HG03139 (cell line): ENCODE results near the gene VWA5B2.

Source experiments
- ATAC-seq: cut with Tn5 transposase; IDR thresholded peaks from one replicate; pipeline ENCODE4 v1.9.1; 2021; ENCODE audit not compliant: unreplicated experiment

VWA5B2 gene

DNA sequence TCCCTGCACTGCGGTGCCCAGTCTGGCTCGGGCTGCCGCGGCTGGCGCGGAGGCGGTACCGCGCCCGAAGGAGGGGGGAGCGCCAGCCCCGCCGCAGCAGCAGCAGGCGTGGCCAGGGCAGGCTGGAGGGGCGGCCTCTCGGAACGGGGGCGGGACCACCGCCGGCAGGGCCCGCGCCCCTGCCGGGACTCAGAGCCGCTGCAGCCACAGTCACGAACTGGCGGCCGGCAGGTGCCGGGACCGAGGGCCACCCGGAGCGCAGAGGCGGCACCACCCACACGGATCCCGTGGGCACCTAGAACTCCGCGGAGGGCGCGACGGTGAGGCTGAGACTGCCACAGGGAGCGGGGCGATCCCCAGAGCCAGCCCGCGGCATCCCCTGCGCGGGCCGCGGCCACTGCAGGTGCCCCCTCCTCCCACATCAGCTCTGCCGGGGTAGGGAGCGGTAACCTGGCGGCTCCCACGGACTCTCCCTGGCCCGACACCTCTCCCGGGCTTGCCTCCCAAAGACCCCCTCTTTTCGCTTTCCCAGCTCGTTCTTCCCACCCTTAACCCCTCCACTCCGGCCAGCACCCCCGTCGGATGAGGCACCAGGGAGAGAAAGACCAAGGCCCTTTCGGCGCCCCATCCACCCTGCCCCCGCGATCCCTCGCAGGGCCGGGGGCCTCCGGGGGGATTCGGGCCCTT, at the start of gene VWA5B2:
Gene VWA5B2 (plus strand): TSS at position 192 of the 687 bp plus-strand sequence. CDS start 944 bp downstream, outside the sequence.
- peak; percentile 75 for ATAC-seq

DNA sequence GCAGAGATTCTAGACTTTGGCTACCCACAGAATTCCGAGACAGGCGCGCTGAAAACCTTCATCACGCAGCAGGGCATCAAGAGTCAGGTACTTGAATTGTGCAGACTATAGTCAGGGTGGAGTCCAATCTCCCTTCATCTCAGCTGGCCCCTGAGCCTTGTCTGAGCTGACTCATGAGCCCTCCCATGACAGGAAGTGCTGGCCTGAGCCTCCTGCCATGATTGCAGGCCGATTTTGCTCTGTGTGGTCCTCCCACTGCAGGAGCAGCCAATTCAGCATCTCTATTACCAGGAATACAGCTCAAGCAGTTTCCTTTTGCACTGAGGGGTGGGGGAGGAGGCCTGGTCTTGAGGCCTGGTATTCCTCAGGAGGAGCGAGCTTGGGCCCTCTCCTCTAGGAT, 49.2 kb upstream of the VWA5B2 start:
- no peak for ATAC-seq

DNA sequence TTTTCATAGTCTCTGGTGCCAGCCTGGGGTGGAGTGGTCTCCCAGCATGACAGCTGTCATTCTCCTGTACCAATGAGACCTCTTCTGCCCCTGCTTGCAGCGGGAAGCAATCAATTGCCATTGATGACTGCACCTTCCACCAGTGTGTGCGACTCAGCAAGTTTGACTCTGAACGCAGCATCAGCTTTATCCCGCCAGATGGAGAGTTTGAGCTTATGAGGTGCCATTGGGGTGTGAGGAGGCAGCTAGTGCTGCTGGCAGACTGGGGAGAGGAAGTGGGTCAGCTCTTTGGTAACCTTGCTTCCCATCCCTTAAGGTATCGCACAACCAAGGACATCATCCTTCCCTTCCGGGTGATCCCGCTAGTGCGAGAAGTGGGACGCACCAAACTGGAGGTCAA, 47.8 kb upstream of the VWA5B2 start:
- no peak for ATAC-seq

DNA sequence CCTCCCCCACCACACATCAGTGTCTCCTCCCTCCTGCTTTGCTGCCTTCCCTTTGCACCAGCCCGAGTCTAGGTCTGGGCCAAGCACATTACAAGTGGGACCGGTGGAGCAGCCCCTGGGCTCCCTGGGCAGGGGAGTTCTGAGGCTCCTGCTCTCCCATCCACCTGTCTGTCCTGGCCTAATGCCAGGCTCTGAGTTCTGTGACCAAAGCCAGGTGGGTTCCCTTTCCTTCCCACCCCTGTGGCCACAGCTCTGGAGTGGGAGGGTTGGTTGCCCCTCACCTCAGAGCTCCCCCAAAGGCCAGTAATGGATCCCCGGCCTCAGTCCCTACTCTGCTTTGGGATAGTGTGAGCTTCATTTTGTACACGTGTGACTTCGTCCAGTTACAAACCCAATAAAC, 45.7 kb upstream of the VWA5B2 start:
- ATAC-seq, result no peak

DNA sequence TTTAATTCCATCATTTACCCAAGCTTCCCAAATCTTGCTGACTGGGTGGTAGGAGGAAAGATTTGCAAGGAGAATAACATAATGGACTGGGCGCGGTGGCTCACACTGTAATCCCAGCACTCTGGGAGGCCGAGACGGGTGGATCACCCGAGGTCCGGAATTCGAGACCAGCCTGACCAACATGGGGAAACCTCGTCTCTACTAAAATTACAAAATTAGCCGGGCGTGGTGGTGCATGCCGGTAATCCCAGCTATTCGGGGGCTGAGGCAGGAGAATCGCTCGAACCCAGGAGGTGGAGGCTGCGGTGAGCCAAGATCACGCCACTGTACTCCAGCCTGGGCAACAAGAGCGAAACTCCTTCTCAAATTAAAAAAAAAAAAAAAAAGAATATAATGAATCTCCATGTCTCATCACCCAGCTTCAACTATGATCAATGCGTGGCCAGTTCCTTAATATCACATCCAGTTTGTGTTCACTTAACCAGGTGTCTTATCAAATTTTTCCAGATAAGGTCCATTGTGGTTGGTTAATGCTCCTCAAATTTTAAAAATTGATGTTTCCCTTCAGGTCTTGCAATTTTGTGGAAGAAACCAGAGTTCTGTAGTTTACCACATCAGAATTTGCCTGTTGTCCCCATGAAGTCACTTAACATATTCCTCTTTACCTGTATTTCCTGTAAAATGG, 44.7 kb upstream of the VWA5B2 start:
- no peak for ATAC-seq

DNA sequence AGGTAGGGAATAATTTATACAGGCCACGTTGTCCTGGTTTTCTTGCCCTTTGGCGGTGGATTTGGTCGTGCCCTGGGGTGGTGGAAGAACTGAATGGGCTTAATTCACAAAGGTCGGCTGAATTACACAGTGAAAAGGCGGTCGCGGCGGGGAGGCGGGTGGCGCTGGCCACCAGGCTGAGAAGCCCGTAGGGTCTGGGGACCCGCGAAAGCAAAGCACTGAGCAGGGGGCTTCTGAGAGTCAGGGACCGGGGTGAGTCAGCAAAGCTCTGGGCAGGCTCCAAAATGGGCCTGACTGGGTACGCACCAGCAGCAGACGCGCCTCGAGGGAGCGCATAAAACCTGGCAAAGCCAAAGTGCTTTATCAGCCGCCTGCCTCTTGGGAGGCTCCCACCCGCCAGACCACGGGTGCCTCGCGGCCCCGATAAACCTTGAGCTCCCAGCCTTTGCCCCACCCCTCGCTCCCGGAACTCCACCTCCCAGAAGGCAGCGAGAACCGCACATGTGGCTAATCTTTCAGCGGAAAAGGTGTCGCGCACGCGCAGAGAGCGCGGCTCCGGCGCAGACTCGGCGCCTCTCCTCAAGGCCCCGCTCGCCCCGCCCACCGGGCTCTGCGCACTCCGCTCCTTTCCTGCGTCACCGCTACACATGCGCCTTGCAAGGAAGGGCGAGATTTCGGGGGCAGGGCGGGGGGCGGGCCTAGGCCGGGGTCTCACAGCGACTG, 43.8 kb upstream of the VWA5B2 start:
- ATAC-seq, result peak; percentile 90

DNA sequence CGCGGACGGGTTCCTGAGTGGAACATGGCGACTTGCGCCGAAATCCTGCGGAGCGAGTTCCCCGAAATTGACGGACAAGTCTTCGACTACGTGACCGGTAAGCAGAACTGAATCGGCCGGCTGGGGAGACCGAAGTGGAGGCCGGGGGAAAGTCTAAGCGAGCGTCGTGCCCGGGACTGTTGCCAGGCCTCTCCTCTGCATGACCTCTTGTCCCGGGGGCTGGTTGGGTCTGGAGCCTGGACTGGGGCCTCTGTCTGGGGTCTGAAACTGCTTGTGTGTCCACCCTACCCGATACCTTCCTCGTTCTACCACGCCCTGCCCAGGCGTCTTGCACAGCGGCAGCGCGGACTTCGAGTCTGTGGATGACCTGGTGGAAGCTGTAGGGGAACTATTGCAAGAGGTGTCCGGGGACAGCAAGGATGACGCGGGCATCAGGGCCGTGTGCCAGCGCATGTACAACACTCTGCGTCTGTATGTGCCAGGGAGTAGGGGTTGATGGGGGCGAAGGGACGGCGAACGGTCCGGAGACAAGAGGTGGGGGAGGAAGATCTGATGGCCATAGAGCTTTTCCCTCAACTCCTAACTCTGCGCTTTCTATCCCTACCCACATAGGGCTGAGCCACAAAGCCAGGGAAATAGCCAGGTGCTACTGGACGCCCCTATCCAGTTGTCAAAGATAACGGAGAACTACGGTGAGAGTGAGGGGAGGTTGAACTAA, 43.0 kb upstream of the VWA5B2 start, which contains the start of gene ABCF3:
Gene ABCF3 (plus strand): TSS at position 16 of the 718 bp plus-strand sequence. CDS start 9 bp downstream, at position 25.
- peak; percentile 10 for ATAC-seq

DNA sequence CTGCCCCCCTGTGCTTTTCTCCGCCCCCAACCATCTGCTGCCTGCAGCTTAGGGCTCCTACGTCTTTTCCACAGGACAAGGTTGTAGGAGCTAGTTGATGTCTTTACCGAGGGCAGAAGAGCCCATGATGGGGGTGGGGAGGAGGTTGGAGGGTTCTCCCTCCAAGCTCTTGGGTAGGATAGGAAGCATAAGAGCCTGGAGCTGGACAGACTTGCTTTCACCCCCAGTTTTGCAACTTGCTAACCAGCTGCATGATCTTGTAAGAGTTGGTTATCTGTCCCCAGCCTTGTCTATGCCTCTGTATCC, 42.5 kb upstream of the VWA5B2 start:
- ATAC-seq, result no peak

DNA sequence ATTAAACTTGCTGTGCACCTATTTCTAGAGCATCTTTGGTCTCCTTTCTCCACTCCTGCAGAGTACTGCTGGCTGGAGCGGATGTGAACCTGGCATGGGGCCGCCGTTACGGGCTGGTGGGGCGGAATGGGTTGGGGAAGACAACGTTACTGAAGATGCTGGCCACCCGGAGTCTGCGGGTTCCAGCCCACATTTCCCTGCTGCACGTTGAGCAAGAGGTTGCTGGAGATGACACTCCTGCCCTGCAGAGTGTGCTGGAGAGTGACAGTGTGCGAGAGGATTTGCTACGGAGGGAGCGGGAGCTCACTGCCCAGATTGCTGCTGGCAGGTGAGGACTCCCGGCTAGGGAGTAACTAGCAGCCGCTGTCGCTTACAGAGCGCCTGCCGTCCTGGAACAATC, 41.3 kb upstream of the VWA5B2 start:
- ATAC-seq, result no peak

DNA sequence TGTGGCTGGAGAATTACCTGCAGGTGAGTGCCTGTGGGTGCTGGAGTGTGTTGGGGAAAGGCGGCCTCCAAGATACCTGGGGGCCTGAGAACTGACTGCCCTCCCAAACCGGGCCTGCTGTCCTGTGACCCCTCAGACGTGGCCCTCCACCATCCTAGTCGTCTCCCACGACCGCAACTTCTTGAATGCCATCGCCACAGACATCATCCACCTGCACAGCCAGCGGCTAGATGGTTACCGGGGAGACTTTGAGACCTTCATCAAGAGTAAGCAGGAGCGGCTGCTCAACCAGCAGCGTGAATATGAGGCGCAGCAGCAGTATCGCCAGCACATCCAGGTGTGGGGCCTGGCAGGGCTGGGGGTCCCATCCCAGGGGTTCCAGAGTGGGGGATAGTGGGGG, 40.0 kb upstream of the VWA5B2 start:
- ATAC-seq, result no peak

DNA sequence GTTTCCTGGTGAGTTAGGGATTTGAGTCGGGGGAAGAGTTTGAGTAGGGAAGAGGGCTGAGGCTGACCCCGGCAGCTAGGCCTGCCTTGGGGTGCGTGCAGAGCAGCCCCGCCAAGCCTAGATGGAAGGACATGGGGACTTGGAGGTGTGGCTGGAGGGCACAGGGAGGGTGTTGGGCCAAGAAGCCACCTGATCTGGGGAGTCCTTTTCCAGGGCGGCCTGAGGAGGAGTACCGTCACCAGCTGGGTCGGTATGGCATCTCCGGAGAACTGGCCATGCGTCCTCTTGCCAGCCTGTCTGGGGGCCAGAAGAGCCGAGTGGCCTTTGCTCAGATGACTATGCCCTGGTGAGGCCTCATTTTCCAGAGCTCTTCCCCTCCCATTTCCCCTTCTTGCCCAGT, 36.5 kb upstream of the VWA5B2 start:
- ATAC-seq, result no peak

DNA sequence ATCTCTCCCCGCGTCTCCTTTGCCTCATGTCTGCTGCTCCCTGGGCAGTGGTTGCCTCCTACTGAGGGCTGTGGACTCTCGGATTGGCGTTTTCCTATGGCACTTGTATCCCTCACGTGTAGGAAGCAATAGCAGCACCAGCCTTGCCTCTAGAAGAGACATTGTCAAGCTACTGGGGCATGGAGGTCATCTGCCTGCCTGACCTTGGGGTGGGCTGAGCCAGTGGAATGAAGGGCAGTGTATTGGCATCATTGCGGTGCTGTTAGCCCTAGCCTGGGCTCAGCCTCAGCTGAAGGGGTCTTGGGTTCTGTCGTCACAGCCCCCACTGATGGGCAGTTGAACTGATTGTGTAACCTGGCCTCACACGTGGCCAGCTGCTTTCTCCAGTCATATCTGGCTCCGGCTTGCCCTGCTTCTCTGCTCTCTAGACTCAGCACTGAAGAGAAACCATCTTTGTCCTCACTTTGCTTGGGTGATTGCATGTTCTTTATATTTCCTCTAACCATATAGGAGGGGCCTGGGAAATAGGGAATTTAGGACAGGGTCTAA, 35.3 kb upstream of the VWA5B2 start:
- ATAC-seq, result no peak

DNA sequence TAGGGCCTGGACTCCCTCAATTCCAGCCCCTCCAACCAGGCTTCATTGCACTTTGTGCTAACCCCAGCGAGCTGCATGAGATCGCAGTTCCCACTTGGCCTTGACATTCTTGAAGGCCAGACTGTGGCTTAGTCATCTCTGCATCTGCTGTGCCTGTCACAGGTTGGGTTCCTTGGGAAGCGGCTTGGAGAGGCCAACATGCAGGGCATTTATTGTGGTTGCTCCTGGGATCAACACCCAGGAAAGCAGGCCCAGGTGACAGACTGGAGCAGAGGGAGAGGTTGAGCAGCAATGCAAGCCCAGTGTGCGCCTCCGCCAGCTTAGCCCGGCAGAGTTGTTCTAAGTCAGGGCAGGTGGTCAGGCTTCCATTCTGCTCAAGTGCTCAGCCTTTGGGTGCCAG, 32.8 kb upstream of the VWA5B2 start:
- no peak for ATAC-seq

DNA sequence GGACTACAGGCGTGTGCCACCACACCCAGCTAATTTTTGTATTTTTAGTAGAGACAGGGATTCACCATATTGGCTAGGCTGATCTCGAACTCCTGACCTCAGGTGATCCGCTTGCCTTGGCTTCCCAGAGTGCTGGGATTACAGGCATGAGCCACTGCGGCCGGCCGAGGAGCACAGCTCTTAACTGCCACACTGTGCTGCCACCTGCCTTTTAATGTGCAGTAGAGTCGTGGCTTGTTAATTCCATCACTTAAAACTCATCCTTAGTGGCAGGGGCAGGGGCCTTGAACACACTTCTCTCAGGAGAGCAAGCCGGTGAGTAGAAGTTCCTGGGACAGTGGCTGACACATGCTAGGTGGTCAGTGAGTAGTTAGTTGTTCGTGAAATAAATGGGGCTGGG, 30.9 kb upstream of the VWA5B2 start:
- ATAC-seq, result no peak

DNA sequence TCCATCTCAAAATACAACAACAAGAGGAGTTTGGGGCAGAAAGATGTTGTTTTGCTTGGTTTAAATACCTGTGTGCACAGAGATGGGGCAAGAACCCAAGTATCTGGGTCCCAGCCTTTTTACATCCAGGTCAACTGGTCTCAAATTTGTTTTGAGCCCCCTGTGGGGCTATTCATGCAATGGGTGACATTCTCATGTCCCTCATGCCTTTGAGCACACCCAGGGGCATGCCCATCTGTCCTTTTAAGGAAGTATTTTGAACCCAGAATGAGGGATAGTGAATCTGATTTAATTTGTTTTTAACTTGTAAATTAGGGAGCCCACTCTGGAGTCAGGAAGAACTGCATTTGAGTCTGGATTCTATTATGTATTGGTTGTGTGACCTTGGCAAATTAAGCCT, 28.6 kb upstream of the VWA5B2 start:
- no peak for ATAC-seq

DNA sequence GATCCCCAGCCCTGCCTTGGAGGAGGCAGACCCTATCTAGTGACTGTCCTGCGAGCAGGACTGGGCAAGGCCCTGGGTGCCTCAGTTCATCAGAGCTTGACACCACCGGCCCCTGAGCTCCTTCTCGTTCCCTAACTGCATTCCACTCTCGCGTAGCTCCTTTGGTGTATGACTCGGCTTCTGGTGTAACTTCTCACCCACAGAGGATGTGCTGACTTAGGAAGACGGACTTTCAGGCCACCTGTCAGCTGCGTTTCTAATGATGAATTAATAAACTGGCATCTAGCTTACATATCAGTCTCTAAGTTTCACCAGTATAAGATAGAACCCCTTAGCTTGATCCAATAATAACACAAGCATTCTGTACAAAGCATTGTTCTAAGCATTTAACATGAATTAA, 25.9 kb upstream of the VWA5B2 start:
- no peak for ATAC-seq

DNA sequence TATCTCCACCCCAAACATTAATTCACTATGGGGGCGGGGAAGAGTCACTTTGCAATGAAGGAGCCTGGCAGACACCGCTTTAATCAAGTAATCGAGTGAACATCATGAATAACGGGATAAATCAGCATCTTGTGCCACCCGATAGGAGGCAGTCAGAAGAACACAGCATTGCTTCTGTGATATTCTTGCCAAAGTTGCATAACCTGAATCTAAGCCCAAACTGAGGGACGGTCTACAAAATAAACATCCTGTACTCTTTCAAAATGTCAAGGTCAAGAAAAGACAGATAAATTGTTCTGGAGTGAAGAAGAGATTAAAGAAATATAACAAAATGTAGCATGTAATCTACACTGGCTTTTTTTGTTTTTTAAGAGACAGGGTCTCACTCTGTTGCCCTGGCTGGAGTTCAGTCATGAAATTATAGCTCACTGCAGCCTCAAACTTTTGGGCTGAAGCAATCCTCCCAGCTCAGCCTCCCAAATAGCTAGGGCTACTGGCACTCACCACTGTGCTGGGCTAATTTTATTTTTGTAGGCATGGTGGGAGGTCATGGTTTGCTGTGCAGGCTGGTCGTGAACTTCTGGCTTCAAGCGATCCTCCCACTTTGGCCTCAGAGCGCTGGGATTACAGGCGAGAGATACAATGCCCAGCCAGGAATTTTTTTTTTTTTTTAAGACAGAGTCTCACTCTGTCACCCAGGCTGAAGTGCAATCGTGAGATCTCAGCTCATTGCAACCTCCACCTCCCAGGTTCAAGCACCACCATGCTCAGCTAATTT, 20.1 kb upstream of the VWA5B2 start:
- ATAC-seq, result no peak

DNA sequence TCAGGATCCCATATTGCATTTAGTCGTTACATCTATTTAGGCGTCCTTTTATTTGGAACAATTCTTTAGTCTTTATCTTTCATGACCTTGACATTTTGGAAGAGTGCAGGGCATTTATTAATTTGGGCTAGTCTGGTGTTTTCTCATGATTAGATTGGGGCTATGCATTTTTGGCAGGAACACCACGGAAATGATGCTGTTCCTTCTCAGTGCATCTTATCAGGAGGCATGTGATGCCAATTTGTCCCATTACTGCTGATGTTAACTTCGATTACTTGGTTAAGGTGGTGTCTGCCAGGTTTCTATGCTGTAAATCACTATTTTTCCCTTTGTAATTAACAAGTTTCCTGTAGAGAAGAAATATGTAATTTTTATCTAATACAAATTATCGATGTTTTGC, 18.1 kb upstream of the VWA5B2 start:
- no peak for ATAC-seq

DNA sequence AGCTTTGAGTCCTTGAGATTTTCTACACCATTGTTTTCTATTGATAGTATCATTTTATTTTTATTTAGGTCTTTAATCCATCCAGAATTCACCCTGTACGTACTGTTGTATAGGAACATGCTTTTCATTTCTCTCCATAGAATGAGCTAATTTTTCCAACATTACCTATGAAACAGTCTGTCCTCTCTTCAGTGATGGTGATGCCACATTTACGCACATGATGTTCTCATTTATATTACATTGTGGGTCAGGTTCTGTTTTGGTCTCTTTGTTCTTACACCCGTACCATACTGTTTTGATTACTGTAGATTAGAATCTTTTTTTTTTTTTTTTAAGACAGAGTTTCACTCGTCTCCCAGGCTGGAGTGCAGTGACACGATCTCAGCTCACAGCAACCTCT, 17.7 kb upstream of the VWA5B2 start:
- ATAC-seq, result no peak

DNA sequence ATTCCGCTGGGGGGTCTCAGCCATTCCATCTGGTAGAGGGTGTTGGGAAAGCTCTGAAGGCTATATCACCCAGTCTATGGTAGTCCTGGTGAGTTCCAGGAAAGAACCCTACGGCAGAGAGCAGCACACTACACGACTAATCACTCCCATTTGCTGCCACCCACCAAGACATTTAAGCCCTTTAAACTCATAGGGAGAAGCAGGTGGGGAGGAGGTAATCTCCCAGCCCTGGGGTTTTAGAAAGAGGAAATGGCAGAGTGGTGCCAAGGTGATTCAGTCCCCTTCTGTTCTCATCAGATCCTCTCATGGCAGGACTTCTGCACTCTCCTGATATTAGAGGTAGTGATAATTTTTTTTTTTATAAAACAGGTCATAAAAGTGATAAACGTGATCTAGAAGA, 10.6 kb upstream of the VWA5B2 start:
- ATAC-seq, result no peak

DNA sequence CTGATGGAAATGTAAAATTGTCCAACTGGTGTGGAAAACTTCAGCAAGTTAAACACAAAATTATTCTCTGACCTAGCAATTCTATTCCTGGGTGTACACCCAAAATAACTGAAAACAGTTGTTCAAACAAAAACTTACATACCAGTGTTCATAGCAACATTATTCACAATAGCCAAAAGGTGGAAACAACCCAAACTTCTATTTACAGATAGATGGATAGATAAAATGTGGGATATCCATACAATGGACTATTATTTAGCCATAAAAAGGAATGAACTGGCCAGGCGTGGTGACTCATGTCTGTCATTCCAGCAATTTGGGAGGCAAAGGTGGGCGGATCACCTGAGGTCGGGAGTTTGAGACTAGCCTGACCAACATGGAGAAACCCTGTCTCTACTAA, 6.9 kb upstream of the VWA5B2 start:
- ATAC-seq, result no peak
